ENCODE results near the gene IFI27L1. TPM values are rescaled to one million over a fixed set of nuclear protein-coding genes. Genes with fewer than 3 reads are reported as not detected.

Gene IFI27L1
- total RNA-seq, 1 experiment from 2014 or later, result 27.6 TPM

DNA sequence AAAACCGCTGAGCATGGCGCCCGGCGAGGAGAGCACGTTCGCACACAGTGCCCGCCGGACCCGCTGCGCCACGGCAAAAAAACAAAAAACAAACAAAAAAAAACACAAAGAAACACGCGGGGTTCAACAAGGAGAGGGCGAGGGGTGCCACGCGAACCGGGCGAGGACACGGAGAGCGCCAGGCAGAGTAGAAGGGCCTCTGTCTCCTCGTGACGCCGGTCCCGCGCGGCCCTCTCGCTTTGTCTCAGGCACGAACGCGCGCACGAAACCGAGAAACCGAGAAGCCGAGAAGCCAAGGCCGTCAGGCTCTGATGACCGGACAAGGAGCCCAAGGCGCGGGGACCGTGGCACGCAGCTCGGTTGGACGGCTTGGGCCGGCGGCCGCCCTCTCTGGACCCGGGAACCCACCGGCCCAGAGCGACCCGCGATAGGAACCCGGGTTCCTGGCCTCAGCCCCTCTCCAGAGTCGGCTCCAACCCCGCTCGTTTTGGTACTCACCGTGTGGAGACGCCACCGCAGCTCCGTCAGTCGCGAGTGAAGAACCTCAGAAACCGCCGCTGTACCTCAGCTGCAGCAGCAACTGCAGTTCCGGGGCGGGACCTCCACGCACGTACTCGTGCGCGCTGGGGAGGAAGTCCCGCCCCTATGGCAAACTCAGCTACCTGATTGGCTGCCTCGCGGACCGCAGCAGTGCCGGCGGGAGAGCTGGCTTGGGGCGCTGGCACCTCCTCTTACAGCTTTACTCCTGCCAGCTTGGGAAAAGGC lies at the start of gene IFI27L1, which contains the start of gene DDX24 (continued):
- TF ChIP-seq, protein P1, sequence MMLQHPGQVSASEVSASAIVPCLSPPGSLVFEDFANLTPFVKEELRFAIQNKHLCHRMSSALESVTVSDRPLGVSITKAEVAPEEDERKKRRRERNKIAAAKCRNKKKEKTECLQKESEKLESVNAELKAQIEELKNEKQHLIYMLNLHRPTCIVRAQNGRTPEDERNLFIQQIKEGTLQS (CRISPR knock-in tag; conservative IDR thresholded peaks at IDR 0.05), result no peak
- TF ChIP-seq SMAD3 (CRISPR knock-in tag; IDR thresholded peaks at IDR 0.05; ENCODE audit: borderline replicate concordance), result no peak
- no peak for TF ChIP-seq ZNF263 (CRISPR knock-in tag; IDR thresholded peaks at IDR 0.05; ENCODE audit: low read depth)
- TF ChIP-seq OVOL2 (CRISPR knock-in tag; IDR thresholded peaks at IDR 0.05; ENCODE audit: borderline replicate concordance), result no peak
- TF ChIP-seq, protein P2, sequence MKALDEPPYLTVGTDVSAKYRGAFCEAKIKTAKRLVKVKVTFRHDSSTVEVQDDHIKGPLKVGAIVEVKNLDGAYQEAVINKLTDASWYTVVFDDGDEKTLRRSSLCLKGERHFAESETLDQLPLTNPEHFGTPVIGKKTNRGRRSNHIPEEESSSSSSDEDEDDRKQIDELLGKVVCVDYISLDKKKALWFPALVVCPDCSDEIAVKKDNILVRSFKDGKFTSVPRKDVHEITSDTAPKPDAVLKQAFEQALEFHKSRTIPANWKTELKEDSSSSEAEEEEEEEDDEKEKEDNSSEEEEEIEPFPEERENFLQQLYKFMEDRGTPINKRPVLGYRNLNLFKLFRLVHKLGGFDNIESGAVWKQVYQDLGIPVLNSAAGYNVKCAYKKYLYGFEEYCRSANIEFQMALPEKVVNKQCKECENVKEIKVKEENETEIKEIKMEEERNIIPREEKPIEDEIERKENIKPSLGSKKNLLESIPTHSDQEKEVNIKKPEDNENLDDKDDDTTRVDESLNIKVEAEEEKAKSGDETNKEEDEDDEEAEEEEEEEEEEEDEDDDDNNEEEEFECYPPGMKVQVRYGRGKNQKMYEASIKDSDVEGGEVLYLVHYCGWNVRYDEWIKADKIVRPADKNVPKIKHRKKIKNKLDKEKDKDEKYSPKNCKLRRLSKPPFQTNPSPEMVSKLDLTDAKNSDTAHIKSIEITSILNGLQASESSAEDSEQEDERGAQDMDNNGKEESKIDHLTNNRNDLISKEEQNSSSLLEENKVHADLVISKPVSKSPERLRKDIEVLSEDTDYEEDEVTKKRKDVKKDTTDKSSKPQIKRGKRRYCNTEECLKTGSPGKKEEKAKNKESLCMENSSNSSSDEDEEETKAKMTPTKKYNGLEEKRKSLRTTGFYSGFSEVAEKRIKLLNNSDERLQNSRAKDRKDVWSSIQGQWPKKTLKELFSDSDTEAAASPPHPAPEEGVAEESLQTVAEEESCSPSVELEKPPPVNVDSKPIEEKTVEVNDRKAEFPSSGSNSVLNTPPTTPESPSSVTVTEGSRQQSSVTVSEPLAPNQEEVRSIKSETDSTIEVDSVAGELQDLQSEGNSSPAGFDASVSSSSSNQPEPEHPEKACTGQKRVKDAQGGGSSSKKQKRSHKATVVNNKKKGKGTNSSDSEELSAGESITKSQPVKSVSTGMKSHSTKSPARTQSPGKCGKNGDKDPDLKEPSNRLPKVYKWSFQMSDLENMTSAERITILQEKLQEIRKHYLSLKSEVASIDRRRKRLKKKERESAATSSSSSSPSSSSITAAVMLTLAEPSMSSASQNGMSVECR (CRISPR knock-in tag; IDR thresholded peaks at IDR 0.05; ENCODE audit: borderline replicate concordance), result peak; percentile 63
- TF ChIP-seq RELA (CRISPR knock-in tag; IDR thresholded peaks at IDR 0.05; ENCODE audit: borderline replicate concordance), result peak; percentile 53; the same call in 1 of the 2 replicates
- TF ChIP-seq, protein P3, sequence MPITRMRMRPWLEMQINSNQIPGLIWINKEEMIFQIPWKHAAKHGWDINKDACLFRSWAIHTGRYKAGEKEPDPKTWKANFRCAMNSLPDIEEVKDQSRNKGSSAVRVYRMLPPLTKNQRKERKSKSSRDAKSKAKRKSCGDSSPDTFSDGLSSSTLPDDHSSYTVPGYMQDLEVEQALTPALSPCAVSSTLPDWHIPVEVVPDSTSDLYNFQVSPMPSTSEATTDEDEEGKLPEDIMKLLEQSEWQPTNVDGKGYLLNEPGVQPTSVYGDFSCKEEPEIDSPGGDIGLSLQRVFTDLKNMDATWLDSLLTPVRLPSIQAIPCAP (CRISPR knock-in tag; IDR thresholded peaks at IDR 0.05), result peak; percentile 72; the same call in 1 of the 2 replicates
- no peak for TF ChIP-seq NR2C2 (CRISPR knock-in tag; IDR thresholded peaks at IDR 0.05)
- TF ChIP-seq, protein P4, sequence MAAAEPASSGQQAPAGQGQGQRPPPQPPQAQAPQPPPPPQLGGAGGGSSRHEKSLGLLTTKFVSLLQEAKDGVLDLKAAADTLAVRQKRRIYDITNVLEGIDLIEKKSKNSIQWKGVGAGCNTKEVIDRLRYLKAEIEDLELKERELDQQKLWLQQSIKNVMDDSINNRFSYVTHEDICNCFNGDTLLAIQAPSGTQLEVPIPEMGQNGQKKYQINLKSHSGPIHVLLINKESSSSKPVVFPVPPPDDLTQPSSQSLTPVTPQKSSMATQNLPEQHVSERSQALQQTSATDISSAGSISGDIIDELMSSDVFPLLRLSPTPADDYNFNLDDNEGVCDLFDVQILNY (CRISPR knock-in tag; IDR thresholded peaks at IDR 0.05), result peak; percentile 51
- peak; percentile 79 for TF ChIP-seq NFYB (CRISPR knock-in tag; conservative IDR thresholded peaks at IDR 0.05; ENCODE audit: low read depth)
- no peak for TF ChIP-seq ZNF138 (CRISPR knock-in tag; conservative IDR thresholded peaks at IDR 0.05)
- TF ChIP-seq ZNF416 (CRISPR knock-in tag; IDR thresholded peaks at IDR 0.05), result no peak
- TF ChIP-seq, protein P5, sequence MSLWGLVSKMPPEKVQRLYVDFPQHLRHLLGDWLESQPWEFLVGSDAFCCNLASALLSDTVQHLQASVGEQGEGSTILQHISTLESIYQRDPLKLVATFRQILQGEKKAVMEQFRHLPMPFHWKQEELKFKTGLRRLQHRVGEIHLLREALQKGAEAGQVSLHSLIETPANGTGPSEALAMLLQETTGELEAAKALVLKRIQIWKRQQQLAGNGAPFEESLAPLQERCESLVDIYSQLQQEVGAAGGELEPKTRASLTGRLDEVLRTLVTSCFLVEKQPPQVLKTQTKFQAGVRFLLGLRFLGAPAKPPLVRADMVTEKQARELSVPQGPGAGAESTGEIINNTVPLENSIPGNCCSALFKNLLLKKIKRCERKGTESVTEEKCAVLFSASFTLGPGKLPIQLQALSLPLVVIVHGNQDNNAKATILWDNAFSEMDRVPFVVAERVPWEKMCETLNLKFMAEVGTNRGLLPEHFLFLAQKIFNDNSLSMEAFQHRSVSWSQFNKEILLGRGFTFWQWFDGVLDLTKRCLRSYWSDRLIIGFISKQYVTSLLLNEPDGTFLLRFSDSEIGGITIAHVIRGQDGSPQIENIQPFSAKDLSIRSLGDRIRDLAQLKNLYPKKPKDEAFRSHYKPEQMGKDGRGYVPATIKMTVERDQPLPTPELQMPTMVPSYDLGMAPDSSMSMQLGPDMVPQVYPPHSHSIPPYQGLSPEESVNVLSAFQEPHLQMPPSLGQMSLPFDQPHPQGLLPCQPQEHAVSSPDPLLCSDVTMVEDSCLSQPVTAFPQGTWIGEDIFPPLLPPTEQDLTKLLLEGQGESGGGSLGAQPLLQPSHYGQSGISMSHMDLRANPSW (CRISPR knock-in tag; conservative IDR thresholded peaks at IDR 0.05; ENCODE audit: low read depth), result no peak

DNA sequence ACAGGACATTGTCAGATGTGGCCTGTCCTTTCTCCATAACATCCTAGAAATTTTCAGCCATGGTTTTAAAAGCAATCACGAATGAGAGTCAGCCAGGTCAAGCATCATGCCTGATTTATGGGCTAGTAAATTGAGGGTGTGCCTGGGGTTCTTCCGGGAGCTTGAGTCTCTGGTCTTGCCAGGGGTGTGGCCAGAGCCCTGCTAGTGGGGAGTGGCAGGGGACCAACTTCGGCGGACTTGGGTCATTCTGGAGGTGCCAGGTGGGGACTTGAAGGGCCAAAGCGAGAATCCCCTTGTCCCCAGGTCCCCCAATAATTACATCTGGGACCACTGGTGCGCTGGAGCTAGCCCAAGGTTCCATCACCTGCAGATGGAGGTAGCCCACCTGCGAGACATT lies 49.2 kb upstream of the IFI27L1 start:
- Mint-ChIP-seq H3K4me1 (peaks cover 2% of the 10 kb centered on the region), H3K27ac (no peak overlapping the region), H3K27me3 (ENCODE audit: low read depth) (no peaks in the 10 kb centered on the region), H3K4me3 (no peak overlapping the region), H3K36me3 (peaks cover 19% of the 10 kb centered on the region), H3K9me3 (peaks cover 16% of the 10 kb centered on the region)
- CTCF ChIA-PET, result interaction anchor here (0.9 to 1.1 kb wide), 2 partner anchors 47 to 92 kb away, joined by 3 to 5 read pairs; no protein-coding TSS in a partner anchor
- ATAC-seq (no peak), DNase-seq (ENCODE audit: low spot score) (no peak)
- POLR2A ChIA-PET, result no interaction called here
- TF ChIP-seq, protein P6, sequence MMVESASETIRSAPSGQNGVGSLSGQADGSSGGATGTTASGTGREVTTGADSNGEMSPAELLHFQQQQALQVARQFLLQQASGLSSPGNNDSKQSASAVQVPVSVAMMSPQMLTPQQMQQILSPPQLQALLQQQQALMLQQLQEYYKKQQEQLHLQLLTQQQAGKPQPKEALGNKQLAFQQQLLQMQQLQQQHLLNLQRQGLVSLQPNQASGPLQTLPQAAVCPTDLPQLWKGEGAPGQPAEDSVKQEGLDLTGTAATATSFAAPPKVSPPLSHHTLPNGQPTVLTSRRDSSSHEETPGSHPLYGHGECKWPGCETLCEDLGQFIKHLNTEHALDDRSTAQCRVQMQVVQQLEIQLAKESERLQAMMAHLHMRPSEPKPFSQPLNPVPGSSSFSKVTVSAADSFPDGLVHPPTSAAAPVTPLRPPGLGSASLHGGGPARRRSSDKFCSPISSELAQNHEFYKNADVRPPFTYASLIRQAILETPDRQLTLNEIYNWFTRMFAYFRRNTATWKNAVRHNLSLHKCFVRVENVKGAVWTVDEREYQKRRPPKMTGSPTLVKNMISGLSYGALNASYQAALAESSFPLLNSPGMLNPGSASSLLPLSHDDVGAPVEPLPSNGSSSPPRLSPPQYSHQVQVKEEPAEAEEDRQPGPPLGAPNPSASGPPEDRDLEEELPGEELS (CRISPR knock-in tag; IDR thresholded peaks at IDR 0.05), result no peak
- TF ChIP-seq, protein P7, sequence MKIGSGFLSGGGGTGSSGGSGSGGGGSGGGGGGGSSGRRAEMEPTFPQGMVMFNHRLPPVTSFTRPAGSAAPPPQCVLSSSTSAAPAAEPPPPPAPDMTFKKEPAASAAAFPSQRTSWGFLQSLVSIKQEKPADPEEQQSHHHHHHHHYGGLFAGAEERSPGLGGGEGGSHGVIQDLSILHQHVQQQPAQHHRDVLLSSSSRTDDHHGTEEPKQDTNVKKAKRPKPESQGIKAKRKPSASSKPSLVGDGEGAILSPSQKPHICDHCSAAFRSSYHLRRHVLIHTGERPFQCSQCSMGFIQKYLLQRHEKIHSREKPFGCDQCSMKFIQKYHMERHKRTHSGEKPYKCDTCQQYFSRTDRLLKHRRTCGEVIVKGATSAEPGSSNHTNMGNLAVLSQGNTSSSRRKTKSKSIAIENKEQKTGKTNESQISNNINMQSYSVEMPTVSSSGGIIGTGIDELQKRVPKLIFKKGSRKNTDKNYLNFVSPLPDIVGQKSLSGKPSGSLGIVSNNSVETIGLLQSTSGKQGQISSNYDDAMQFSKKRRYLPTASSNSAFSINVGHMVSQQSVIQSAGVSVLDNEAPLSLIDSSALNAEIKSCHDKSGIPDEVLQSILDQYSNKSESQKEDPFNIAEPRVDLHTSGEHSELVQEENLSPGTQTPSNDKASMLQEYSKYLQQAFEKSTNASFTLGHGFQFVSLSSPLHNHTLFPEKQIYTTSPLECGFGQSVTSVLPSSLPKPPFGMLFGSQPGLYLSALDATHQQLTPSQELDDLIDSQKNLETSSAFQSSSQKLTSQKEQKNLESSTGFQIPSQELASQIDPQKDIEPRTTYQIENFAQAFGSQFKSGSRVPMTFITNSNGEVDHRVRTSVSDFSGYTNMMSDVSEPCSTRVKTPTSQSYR (CRISPR knock-in tag; IDR thresholded peaks at IDR 0.05), result no peak
- TF ChIP-seq, protein P5 (CRISPR knock-in tag; conservative IDR thresholded peaks at IDR 0.05; ENCODE audit: low read depth), result no peak
- no peak for TF ChIP-seq CREB1 (CRISPR knock-in tag; IDR thresholded peaks at IDR 0.05)

Measured in WTC11 (cell line).